VCaP (cell line): ENCODE results near the gene PNMT.

ENCODE experiments used
- H3K27ac ChIP-seq: fragments of 450-650 bp; 2 replicates; pipeline ENCODE4 v1.5.1; 2017
- CTCF ChIP-seq: fragments of 450-650 bp; conservative IDR thresholded peaks from 2 replicates; pipeline ENCODE4 v1.5.1; 2017; ENCODE audit warnings: mild to moderate bottlenecking, moderate library complexity

The PNMT gene

GRCh38 chr17:39695089-39695474 is 26.8 kb downstream of the PNMT start:
- H3K27ac ChIP-seq = no peak overlapping the region

GRCh38 chr17:39696731-39697130 is 28.5 kb downstream of the PNMT start:
- no peak overlapping the region for H3K27ac ChIP-seq
- no peak for TF ChIP-seq CTCF

More at GRCh38 chr17:39695089-39695474, 26.8 kb downstream of the PNMT start:
- TF ChIP-seq CTCF = no peak

GRCh38 chr17:39697961-39698360 is 29.7 kb downstream of the PNMT start:
- TF ChIP-seq CTCF = no peak
- H3K27ac ChIP-seq = no peak overlapping the region

GRCh38 chr17:39699157-39699817 is 31.0 kb downstream of the PNMT start:
- peak overlapping the region; percentile 71; the same call in 1 of the 2 replicates for H3K27ac ChIP-seq

GRCh38 chr17:39699818-39700147 is 31.5 kb downstream of the PNMT start, which contains the start of gene ERBB2:
TSS of gene ERBB2 (plus strand) at chr17:39700064. CDS start at chr17:39700239, 175 bp downstream.
- H3K27ac ChIP-seq = peak within 1 kb of the TSS; percentile 71; the same call in 1 of the 2 replicates
- no peak for TF ChIP-seq CTCF

GRCh38 chr17:39700148-39700987 is 32.1 kb downstream of the PNMT start:
- no peak for TF ChIP-seq CTCF
- peak overlapping the region; percentile 71; the same call in 1 of the 2 replicates for H3K27ac ChIP-seq

- no peak overlapping the region for H3K27ac ChIP-seq
- no peak for TF ChIP-seq CTCF
These were observed 32.9 kb downstream of the PNMT start for GRCh38 chr17:39701012-39701783.
